Caco-2 (cell line): Measurements from ENCODE around the gene BGN. TPM values are rescaled to one million over a fixed set of nuclear protein-coding genes. Genes with fewer than 3 reads are reported as not detected.

Experiments
- BruUV-seq: library from RNA; stranded (reverse); fragments of 400-500 nt; replicated peaks from 2 replicates; lab custom pipeline; 2021; lab: Mats Ljungman, UMichigan
- CTCF ChIA-PET: fragments of 300-600 bp; sonication (Branson Sonifier 250); formaldehyde crosslinking; loops from one replicate; lab custom pipeline; 2022; ENCODE audit warnings: antibody characterized with exemption; lab: Charles Lee
- POLR2A ChIA-PET: fragments of 300-600 bp; sonication (Branson Sonifier 250); formaldehyde crosslinking; loops from one replicate; lab custom pipeline; 2022; ENCODE audit warnings: antibody characterized with exemption; lab: Charles Lee
- DNase-seq, 2 experiments: peaks; one replicate each; pipeline versions ENCODE4 v3.0.0 to v3.0.0-alpha.2; 2020 to 2022
- H3K27me3 ChIP-seq: replicated peaks from 2 replicates; pipeline ENCODE4 v1.6.0; 2011; ENCODE audit warnings: low read length; ENCODE audit not compliant: control insufficient read depth, insufficient read depth
- H3K36me3 ChIP-seq: 2 replicates; pipeline ENCODE4 v1.5.1; 2011; ENCODE audit warnings: low read length; ENCODE audit not compliant: control insufficient read depth, insufficient read depth
- H3K4me1 ChIP-seq: fragments of 250-450 bp; sonication (Bioruptor Pico); 2 replicates; pipeline ENCODE4 v1.5.1; 2020; ENCODE audit warnings: mild to moderate bottlenecking
- H3K4me3 ChIP-seq: 2 replicates; pipeline ENCODE4 v1.5.1; 2011; ENCODE audit warnings: low read depth, mild to moderate bottlenecking, control low read depth, low read length
- H3K9me3 ChIP-seq: fragments of 250-450 bp; sonication (Bioruptor Pico); 2 replicates; pipeline ENCODE4 v1.5.1; 2020; ENCODE audit warnings: mild to moderate bottlenecking, moderate library complexity
- H3K27ac Mint-ChIP-seq: one replicate; pipeline ENCODE4 v1.8.0; 2022; ENCODE audit warnings: mixed read lengths; ENCODE audit not compliant: unreplicated experiment
- H3K27me3 Mint-ChIP-seq: one replicate; pipeline ENCODE4 v1.8.0; 2022; ENCODE audit warnings: mixed read lengths; ENCODE audit not compliant: insufficient read depth, unreplicated experiment
- H3K36me3 Mint-ChIP-seq: one replicate; pipeline ENCODE4 v1.8.0; 2022; ENCODE audit warnings: mild to moderate bottlenecking, mixed read lengths; ENCODE audit not compliant: insufficient read depth, unreplicated experiment
- H3K4me1 Mint-ChIP-seq: one replicate; pipeline ENCODE4 v1.8.0; 2022; ENCODE audit warnings: low read depth, mixed read lengths; ENCODE audit not compliant: unreplicated experiment
- H3K4me3 Mint-ChIP-seq: one replicate; pipeline ENCODE4 v1.8.0; 2022; ENCODE audit warnings: mild to moderate bottlenecking, moderate library complexity, mixed read lengths; ENCODE audit not compliant: unreplicated experiment
- H3K9me3 Mint-ChIP-seq: one replicate; pipeline ENCODE4 v1.8.0; 2022; ENCODE audit warnings: mixed read lengths; ENCODE audit not compliant: unreplicated experiment
- intact Hi-C: fragments of 100-400 bp; cut with micrococcal nuclease; formaldehyde crosslinking; loops from one replicate; pipeline ENCODE4 v1.10.0; 2022; ENCODE audit not compliant: unreplicated experiment
- total RNA-seq: library from RNA; stranded (reverse); gene quantifications from 2 replicates; pipeline ENCODE4 v1.2.3, GENCODE V29; 2022
- TF ChIP-seq, protein P1 (sequence below), 2 experiments: fragments of 200-600 bp in 1 of 2; IDR thresholded peaks; 1 replicate in 1 of 2; 2 replicates in 1 of 2; pipeline versions ENCODE4 v1.5.1 to v1.8.0; 2011 to 2022; ENCODE audit warnings: antibody characterized with exemption in 1 of 2, control low read depth in 1 of 2, inconsistent platforms in 1 of 2, low read depth in 1 of 2, low read length in 1 of 2, mild to moderate bottlenecking in 1 of 2, moderate library complexity in 1 of 2; ENCODE audit not compliant: insufficient read depth in 1 of 2, severe bottlenecking in 1 of 2, unreplicated experiment in 1 of 2

Gene BGN
- total RNA-seq, 1 experiment from 2014 or later, result 9.9 TPM

DNA sequence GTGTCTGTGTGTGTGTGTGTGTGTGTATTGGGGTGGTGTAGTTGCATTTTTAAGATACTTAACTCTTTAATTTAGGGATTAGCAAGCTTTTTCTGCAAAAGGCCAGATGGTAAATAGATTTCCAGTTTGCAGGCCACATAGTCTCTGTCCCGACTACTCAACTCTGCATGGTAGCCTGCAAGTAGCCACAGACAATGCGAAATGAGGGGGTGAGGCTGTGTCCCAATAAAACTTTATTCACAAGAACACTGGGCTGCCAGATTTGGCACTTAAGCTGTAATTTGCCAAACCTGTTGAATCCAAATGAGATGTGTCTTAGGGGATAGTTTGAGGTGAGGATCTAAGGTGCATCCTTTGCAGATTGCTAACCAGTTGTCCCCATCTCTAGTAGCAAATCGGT lies 29.5 kb downstream of the BGN start:
- Histone ChIP-seq H3K4me1 (no peaks in the 10 kb centered on the region), H3K36me3 (no peaks in the 10 kb centered on the region), H3K27me3 (no peaks in the 10 kb centered on the region), H3K4me3 (no peak overlapping the region), H3K9me3 (no peaks in the 10 kb centered on the region)
- POLR2A ChIA-PET, result no interaction called here
- CTCF ChIA-PET, result no interaction called here
- Mint-ChIP-seq H3K4me1 (no peaks in the 10 kb centered on the region), H3K9me3 (no peaks in the 10 kb centered on the region), H3K27ac (no peak overlapping the region), H3K4me3 (no peak overlapping the region), H3K36me3 (no peaks in the 10 kb centered on the region), H3K27me3 (no peaks in the 10 kb centered on the region)
- TF ChIP-seq, protein P1, sequence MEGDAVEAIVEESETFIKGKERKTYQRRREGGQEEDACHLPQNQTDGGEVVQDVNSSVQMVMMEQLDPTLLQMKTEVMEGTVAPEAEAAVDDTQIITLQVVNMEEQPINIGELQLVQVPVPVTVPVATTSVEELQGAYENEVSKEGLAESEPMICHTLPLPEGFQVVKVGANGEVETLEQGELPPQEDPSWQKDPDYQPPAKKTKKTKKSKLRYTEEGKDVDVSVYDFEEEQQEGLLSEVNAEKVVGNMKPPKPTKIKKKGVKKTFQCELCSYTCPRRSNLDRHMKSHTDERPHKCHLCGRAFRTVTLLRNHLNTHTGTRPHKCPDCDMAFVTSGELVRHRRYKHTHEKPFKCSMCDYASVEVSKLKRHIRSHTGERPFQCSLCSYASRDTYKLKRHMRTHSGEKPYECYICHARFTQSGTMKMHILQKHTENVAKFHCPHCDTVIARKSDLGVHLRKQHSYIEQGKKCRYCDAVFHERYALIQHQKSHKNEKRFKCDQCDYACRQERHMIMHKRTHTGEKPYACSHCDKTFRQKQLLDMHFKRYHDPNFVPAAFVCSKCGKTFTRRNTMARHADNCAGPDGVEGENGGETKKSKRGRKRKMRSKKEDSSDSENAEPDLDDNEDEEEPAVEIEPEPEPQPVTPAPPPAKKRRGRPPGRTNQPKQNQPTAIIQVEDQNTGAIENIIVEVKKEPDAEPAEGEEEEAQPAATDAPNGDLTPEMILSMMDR (IDR thresholded peaks at IDR 0.05; ENCODE audit: insufficient read depth in 1 of 2, low read depth in 1 of 2, low read length in 1 of 2, severe bottlenecking in 1 of 2, unreplicated experiment in 1 of 2), result no peak
- no TSS peak for BruUV-seq
- intact Hi-C loops, result no loop called here
- no peak for DNase-seq

DNA sequence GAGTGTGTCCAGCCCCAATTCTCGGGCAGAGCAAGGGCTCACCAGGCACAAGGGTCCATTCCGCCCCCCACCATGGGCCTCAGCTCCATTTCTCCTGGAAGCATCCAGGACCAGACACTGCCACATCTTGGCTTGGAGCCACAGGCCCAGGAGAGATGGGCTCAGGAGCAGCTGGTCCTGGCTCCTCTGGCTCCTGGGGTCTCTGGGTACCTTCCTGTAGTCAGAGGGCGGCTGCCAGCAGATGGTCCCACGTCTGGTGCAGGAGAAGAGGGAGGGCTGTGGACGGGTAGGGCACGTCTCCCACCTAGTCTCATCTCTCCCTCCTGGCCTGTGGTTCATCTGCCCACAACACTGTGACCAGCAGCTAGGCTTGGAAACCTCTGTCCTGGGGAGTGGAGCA lies 30.7 kb downstream of the BGN start:
- H3K9me3 ChIP-seq, result no peaks in the 10 kb centered on the region
- BruUV-seq, result no TSS peak

DNA sequence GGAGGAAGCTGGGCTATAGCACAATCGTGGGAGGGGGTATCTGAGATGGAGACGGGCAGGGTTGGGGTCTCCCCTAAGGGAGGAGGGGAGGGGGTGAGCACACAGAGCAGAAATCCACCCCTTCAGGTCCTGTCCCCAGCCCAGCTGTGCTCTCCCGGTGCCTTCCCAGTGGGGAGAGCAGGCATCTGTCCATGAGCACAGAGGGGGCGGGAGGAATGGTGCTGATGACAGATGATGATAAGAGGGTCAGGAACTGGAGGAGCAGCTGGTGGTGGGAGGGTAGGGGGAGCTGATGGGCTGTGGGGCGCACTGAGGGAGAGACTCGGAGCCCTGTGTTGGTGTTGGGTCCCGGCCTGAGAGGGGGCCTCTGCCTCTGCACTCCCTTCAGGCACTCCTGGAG lies 31.3 kb downstream of the BGN start:
- H3K36me3 Mint-ChIP-seq, result no peaks in the 10 kb centered on the region
- H3K9me3 Mint-ChIP-seq, result no peaks in the 10 kb centered on the region
- H3K27me3 Mint-ChIP-seq, result no peaks in the 10 kb centered on the region
- no peak overlapping the region for H3K27ac Mint-ChIP-seq
- Histone ChIP-seq H3K27me3 (no peaks in the 10 kb centered on the region), H3K4me1 (no peaks in the 10 kb centered on the region), H3K4me3 (no peak overlapping the region), H3K36me3 (no peaks in the 10 kb centered on the region), H3K9me3 (no peaks in the 10 kb centered on the region)
- intact Hi-C loops, result no loop called here
- TF ChIP-seq, protein P1 (IDR thresholded peaks at IDR 0.05; ENCODE audit: insufficient read depth in 1 of 2, low read depth in 1 of 2, low read length in 1 of 2, severe bottlenecking in 1 of 2, unreplicated experiment in 1 of 2), result no peak
- no TSS peak for BruUV-seq
- H3K4me1 Mint-ChIP-seq, result no peaks in the 10 kb centered on the region
- CTCF ChIA-PET, result no interaction called here
- H3K4me3 Mint-ChIP-seq, result no peak overlapping the region
- no peak for DNase-seq
- POLR2A ChIA-PET, result no interaction called here

More for the DNA sequence above, 30.7 kb downstream of the BGN start:
- TF ChIP-seq, protein P1 (IDR thresholded peaks at IDR 0.05; ENCODE audit: insufficient read depth in 1 of 2, low read depth in 1 of 2, low read length in 1 of 2, severe bottlenecking in 1 of 2, unreplicated experiment in 1 of 2), result no peak
- no peak overlapping the region for H3K27ac Mint-ChIP-seq
- no peaks in the 10 kb centered on the region for H3K9me3 Mint-ChIP-seq
- H3K36me3 ChIP-seq, result no peaks in the 10 kb centered on the region
- H3K27me3 Mint-ChIP-seq, result no peaks in the 10 kb centered on the region
- ChIA-PET CTCF (no interaction called here), POLR2A (no interaction called here)
- H3K27me3 ChIP-seq, result no peaks in the 10 kb centered on the region
- intact Hi-C loops, result no loop called here
- DNase-seq, result no peak
- H3K4me3 Mint-ChIP-seq, result no peak overlapping the region
- H3K4me3 ChIP-seq, result no peak overlapping the region
- H3K4me1 Mint-ChIP-seq, result no peaks in the 10 kb centered on the region
- no peaks in the 10 kb centered on the region for H3K36me3 Mint-ChIP-seq
- H3K4me1 ChIP-seq, result no peaks in the 10 kb centered on the region
